GM19328 (cell line): ENCODE measurements around the gene FAM118B.
"Not testable (repeated sequence)": the region's sequence is repeated elsewhere in the genome, so short reads cannot be mapped to it uniquely, and the experiment has no call there.

Source experiments
- ATAC-seq: cut with Tn5 transposase; IDR thresholded peaks from one replicate; pipeline ENCODE4 v1.9.1; 2021; ENCODE audit warnings: mild to moderate bottlenecking, moderate library complexity; ENCODE audit not compliant: unreplicated experiment

FAM118B gene

DNA sequence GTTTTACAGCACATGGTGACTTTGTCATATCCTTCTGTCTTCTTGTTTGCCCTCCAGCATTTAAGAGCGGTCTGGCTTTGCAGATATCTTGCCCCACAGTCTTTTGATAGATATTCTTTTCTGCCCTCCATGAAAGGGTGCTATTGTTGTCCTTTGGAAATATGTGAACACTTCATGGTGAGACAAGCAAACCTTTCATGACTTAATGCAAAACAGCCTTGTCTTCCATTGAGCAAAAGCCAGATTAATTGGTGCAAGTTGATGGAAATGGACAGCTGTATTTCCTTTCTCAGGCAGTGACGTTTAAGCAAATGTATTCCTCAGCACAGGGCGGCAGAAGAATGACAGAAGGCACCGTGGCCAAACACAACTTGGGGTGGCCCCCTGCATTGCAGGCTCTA is 96.7 kb downstream of the FAM118B start:
- no peak for ATAC-seq

DNA sequence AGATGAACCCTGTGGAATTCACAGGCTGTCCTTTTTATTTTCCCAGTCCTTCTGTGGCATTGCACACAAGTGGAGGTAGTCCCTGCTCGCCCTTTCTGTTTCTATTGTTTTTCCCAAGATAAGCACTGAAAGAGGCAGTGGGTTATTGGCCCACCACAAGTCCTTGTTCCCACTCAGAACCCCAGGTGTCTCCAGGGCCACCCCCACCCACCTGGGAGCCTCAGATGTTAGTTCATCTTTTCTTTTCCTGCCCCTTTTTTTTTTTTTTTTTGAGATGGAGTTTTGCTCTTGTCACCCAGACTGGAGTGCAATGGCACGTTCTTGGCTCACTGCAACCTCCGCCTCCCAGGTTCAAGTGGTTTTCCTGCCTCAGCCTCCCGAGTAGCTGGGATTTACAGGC is 97.2 kb downstream of the FAM118B start:
- ATAC-seq = not testable (repeated sequence)

DNA sequence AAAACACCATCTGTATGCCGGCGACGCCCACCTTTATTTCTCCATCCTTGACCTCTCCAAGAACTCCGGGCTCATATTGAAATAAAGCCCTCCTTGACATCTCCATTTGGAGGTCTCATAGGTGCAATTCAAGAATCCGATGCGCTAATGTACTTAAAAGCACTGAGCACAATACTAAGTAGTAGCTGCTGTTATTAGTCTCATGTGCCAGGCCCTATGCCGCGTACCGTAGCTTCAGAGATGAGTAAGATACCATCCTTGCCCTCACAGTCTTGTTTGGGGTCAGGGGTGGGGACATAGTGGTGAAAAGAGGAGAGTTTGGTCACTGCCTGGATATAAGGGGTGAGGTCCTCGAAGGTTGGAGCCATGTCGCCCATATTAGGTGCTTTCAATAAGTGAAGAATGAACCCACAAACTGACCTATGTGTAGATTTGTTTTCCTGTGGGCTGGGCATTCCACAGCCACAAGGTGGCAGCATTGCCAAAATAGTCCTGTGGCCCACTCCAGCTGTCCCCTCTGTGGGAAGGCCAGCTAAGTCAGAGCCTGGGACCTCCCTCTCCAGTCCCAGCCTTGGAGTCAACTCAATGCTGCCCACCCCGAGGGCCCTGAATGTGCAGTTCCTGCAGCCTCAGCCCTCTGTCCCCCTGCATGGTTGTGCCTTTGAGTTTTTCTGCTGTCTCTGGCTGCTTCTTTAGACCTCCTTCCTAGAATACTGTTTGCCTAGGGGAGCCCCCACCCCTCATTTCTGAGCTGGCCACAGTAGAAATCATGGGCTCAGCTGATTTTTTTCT is 98.8 kb downstream of the FAM118B start:
- no peak for ATAC-seq

DNA sequence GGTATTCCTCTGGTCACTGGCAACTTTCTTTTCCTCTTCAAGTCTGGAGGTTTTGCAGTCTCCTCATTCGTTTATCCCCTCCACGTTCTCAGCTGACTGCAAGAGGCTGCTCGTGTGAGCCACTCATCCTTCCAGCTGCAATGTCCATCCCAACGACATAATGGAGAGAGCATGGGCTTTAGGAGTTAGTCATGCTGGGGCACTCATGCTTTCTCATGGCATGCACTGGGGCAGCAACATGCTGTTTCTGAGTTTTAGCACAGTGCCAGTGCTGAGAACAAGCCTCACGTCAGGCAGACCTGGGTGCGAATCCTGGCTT is 99.4 kb downstream of the FAM118B start:
- ATAC-seq = no peak

DNA sequence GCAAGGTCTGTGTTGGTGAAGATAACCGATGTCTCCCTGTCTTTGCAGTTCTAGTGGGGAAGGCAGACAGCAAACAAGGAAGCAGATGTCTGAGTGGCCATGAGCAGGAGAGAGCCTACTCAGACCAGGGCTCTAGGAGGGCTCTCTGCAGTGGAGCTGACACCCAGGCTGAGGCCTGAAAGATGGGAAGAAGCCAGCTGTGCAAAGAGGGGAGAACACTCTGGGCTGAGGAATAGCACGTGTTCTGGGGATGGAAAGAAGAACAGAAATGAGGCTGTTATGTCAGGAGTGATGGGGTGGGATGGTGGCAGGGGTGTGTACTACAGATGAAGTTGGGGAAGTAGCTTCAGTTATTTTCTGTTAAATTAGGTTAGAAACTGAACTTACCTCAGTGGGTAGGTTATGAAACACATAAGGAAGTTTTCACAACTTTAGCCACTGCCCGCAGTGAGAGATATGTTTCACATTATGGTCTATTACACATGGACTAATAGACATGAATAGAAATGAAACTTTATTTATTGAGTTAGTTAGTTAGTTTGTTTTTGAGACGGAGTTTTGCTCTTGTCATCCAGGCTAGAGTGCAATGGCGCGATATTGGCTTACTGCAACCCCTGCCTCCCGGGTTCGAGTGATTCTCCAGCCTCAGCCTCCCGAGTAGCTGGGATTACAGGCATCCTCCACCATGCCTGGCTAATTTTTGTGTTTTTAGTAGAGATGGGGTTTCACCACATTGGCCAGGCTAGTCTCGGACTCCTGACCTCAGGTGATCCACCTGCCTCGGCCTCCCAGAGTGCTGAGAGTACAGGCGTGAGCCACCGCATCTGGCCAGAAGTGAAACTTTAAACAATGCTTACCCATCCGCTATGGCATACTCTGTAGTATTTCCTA is 100.1 kb downstream of the FAM118B start:
- peak; percentile 54 for ATAC-seq
